ENCODE results near the gene KIF3C.
"Not testable (repeated sequence)": the region's sequence is repeated elsewhere in the genome, so short reads cannot be mapped to it uniquely, and the experiment has no call there.

The KIF3C gene

DNA sequence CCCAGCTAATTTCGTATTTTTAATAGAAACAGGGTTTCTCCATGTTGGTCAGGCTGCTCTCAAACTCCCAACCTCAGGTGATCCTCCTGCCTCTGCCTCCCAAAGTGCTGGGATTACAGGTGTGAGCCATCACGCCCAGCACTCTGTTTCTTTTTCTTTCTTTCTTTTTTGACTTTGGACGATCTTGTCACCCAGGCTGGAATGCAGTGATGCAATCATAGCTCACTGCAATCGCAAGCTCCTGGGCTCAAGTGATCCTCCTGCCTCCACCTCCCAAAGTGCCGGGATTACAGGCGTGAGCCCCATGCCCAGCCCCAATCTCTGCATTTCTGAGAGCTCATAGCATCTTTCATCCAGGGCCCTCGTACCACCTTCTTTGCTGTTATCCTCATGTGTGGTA is 17.1 kb upstream of the KIF3C start:
- not testable (repeated sequence) for DNase-seq (ENCODE audit: low spot score)

- not testable (repeated sequence) for DNase-seq (ENCODE audit: low spot score)
Measured at GRCh38 chr2:25998816-25999383, 16.6 kb upstream of the KIF3C start.

GRCh38 chr2:25996844-25997243 is 14.5 kb upstream of the KIF3C start:
- DNase-seq (ENCODE audit: low spot score) = no peak

DNA sequence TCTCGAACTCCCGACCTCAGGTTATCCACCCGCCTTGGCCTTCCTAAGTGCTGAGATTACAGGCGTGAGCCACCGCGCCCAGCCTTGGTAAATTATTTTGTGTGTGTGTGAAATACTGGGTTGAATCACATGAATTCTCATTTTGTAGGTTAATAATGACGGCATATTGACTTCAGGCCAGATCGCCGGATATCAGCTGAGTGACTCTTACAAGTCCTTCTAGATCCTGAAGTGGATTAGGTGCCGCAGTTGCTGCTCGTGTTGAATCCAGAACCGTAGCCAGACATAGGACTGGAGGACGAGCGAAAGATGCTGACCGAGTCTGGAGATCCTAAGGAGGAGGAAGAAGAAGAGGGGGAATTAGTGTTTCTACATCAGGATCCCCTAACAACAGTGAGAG is 12.2 kb upstream of the KIF3C start:
- no peak for DNase-seq (ENCODE audit: low spot score)

- no peak for DNase-seq (ENCODE audit: low spot score)
Measured at GRCh38 chr2:25993049-25993448, 10.8 kb upstream of the KIF3C start.

GRCh38 chr2:25992556-25992955 is 10.3 kb upstream of the KIF3C start:
- DNase-seq (ENCODE audit: low spot score) = no peak

GRCh38 chr2:25991965-25992364 is 9.7 kb upstream of the KIF3C start:
- no peak for DNase-seq (ENCODE audit: low spot score)

DNA sequence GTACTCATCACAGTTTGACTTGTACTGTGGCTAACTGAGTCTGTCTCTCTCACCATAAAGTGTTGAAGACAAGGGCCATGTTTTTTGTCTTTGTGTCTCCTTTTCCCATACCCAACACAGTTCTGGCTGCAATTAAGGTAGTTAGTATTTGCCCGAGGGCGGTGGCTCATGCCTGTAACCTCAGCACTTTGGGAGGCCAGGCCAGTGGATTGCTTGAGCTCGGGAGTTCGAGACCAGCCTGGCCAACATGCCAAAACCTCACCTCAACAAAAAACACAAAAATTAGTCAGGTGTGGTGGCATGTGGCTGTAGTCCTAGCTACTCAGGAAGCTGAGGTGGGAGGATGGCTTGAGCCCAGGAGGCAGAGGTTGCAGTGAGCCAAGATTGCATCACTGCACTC is 6.9 kb upstream of the KIF3C start:
- no peak for DNase-seq (ENCODE audit: low spot score)

DNA sequence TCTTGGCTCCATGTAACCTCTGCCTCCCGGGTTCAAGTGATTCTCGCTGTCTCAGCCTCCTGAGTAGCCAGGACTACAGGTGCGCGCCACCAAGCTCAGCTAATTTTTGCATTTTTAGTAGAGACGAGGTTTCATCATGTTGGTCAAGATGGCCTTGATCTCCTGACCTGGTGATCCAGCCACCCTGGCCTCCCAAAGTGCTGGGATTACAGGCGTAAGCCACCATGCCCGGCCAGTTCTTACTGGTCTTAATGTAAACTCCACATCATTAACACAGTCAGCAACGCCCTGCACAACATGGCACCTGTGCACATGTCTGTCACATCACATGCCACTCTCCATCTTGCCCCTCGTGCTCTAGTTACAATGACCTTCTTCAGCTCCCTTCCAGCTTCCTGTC is 5.8 kb upstream of the KIF3C start:
- no peak for DNase-seq (ENCODE audit: low spot score)

- DNase-seq (ENCODE audit: low spot score) = no peak
Measured at GRCh38 chr2:25983735-25984134, 1.4 kb upstream of the KIF3C start.

- no peak for DNase-seq (ENCODE audit: low spot score)
Measured at GRCh38 chr2:25982968-25983280, 627 bp upstream of the KIF3C start.

GRCh38 chr2:25981596-25982272 is 563 bp downstream of the KIF3C start:
- DNase-seq (ENCODE audit: low spot score) = no peak

DNA sequence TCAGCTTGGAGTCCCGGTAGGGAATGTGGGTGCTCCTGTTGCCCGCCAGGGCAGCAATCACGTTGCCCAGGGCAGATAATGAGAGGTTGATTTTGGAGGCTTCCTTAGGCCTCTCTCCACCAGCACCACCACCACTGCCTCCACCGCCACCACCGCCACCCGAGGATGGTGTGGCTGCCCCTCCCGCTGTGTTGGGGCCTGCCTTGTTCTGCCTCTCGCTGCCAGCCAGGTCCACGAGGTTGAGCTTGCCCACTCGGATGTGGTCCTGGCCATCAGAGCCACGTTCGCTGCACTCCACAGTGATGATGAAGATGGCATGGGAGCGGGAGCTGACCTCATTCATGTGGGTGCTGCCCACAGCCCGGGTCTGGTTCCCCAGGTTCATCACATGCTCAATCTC is 1.3 kb downstream of the KIF3C start:
- no peak for DNase-seq (ENCODE audit: low spot score)

GRCh38 chr2:25980076-25980887 is 2.0 kb downstream of the KIF3C start:
- no peak for DNase-seq (ENCODE audit: low spot score)

- no peak for DNase-seq (ENCODE audit: low spot score)
Measured at GRCh38 chr2:25979001-25979400, 3.3 kb downstream of the KIF3C start.

GRCh38 chr2:25977768-25978167 is 4.5 kb downstream of the KIF3C start:
- no peak for DNase-seq (ENCODE audit: low spot score)

- DNase-seq (ENCODE audit: low spot score) = no peak
Measured at GRCh38 chr2:25976983-25977741, 5.1 kb downstream of the KIF3C start.

- no peak for DNase-seq (ENCODE audit: low spot score)
Measured at GRCh38 chr2:25972049-25972823, 10.1 kb downstream of the KIF3C start.

- no peak for DNase-seq (ENCODE audit: low spot score)
Measured at GRCh38 chr2:25971596-25971995, 10.7 kb downstream of the KIF3C start.

GRCh38 chr2:25966531-25967270 is 15.6 kb downstream of the KIF3C start:
- no peak for DNase-seq (ENCODE audit: low spot score)

DNA sequence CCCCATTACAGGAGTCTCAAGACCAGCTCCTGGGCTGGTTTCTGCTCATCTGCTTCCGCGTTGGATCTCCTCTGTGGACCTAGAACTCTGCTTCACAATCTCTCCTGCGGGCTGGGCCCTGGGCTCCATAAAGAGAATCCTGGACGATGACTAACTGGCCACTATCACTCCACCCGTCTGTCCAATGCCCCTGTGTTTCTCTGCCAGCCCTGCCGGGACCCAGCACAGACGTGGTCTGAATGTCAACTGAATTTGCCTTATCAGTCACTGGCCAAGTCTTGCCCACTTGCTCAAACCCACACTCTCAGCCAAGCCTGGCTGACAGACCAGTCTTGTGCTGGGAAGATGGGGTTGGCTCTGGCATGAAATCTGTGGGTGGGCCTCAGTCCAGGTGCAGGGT is 17.4 kb downstream of the KIF3C start:
- no peak for DNase-seq (ENCODE audit: low spot score)
